HCT116 (cell line): ENCODE results near the gene DCHS2. TPM values are rescaled to one million over a fixed set of nuclear protein-coding genes. Genes with fewer than 3 reads are reported as not detected.

Experiments
- ATAC-seq: fragments of 200-7000 bp; cut with Tn5 transposase; 2 replicates; pipeline ENCODE4 v1.9.1; 2020; ENCODE audit warnings: mild to moderate bottlenecking, moderate library complexity
- BruUV-seq: library from RNA; stranded (reverse); fragments of 400-500 nt; replicated peaks from 2 replicates; lab custom pipeline; 2021; lab: Mats Ljungman, UMichigan
- CTCF ChIA-PET: fragments of 300-600 bp; sonication (Branson Sonifier 250); formaldehyde crosslinking; loops from one replicate; lab custom pipeline; 2021; ENCODE audit warnings: antibody characterized with exemption; lab: Charles Lee
- POLR2A ChIA-PET: fragments of 300-600, 350-600 bp; sonication (Branson Sonifier 250); formaldehyde crosslinking; loops from one replicate; lab custom pipeline; 2021; ENCODE audit warnings: antibody characterized with exemption; lab: Charles Lee
- RAD21 ChIA-PET, 2 experiments: fragments of 300-600 bp; sonication (Branson Sonifier 250); formaldehyde crosslinking; loops; one replicate each; lab custom pipeline; 2023; ENCODE audit warnings: low total read pairs in 2 of 2; ENCODE audit not compliant: uncharacterized antibody in 2 of 2, unreplicated experiment in 2 of 2, low non-redundant PET in 1 of 2; lab: Charles Lee
- DNase-seq: peaks from one replicate; pipeline ENCODE4 v3.0.0-alpha.2; 2010; ENCODE audit warnings: low read depth, low spot score
- H2AFZ ChIP-seq: fragments of 200-600 bp; shearing (Covaris generic), sonication (generic); 2 replicates; pipeline ENCODE4 v1.6.1; 2017; ENCODE audit warnings: low read depth, mixed run types, mixed read lengths, antibody characterized with exemption, low read length; ENCODE audit not compliant: poor library complexity, severe bottlenecking
- H3K27ac ChIP-seq: 2 replicates; pipeline ENCODE4 v1.5.1; 2012; ENCODE audit warnings: low read depth, low read length
- H3K27me3 ChIP-seq: fragments of 200-600 bp; sonication (generic); 2 replicates; pipeline ENCODE4 v1.6.1; 2016; ENCODE audit warnings: mixed run types, low read length, mixed read lengths; ENCODE audit not compliant: insufficient read depth
- H3K36me3 ChIP-seq, 2 experiments: fragments of 200-500 bp in 1 of 2; fragments of 200-600 bp in 1 of 2; sonication (Bioruptor generic) in 1 of 2; sonication (generic) in 1 of 2; 2 replicates each; pipeline versions ENCODE4 v1.5.1 to v1.6.1; 2014 to 2016; ENCODE audit warnings: low read length in 2 of 2, inconsistent platforms in 1 of 2, mixed read lengths in 1 of 2, mixed run types in 1 of 2; ENCODE audit not compliant: insufficient read depth in 2 of 2, control insufficient read depth in 1 of 2
- H3K4me1 ChIP-seq, 2 experiments: fragments of 200-600 bp in 1 of 2; sonication (generic) in 1 of 2; 2 replicates each; pipeline versions ENCODE4 v1.5.1 to v1.6.1; 2012 to 2017; ENCODE audit warnings: low read length in 2 of 2, inconsistent platforms in 1 of 2, mild to moderate bottlenecking in 1 of 2, mixed read lengths in 1 of 2, mixed run types in 1 of 2, moderate library complexity in 1 of 2; ENCODE audit not compliant: insufficient read depth in 2 of 2, control insufficient read depth in 1 of 2
- H3K4me2 ChIP-seq: fragments of 200-600 bp; sonication (generic); 2 replicates; pipeline ENCODE4 v1.6.1; 2017; ENCODE audit warnings: mixed run types, low read length, mixed read lengths
- H3K4me3 ChIP-seq, 2 experiments: fragments of 200-600 bp in 1 of 2; sonication (generic) in 1 of 2; replicated peaks in 1 of 2; 2 replicates each; pipeline ENCODE4 v1.5.1; 2011 to 2016; ENCODE audit warnings: low read length in 2 of 2, control low read depth in 1 of 2, low read depth in 1 of 2, mild to moderate bottlenecking in 1 of 2, mixed read lengths in 1 of 2, mixed run types in 1 of 2
- H3K79me2 ChIP-seq: fragments of 200-600 bp; sonication (generic); 2 replicates; pipeline ENCODE4 v1.6.1; 2017; ENCODE audit warnings: mild to moderate bottlenecking, mixed run types, low read length, moderate library complexity, mixed read lengths; ENCODE audit not compliant: insufficient read depth
- H3K9ac ChIP-seq: fragments of 200-600 bp; sonication (generic); 2 replicates; pipeline ENCODE4 v1.6.1; 2016; ENCODE audit warnings: low read length, mixed read lengths
- H3K9me2 ChIP-seq: fragments of 200-600 bp; sonication (generic), shearing (Covaris generic); 2 replicates; pipeline ENCODE4 v1.6.1; 2017; ENCODE audit warnings: mixed run types, mild to moderate bottlenecking, moderate library complexity; ENCODE audit not compliant: insufficient read depth
- H3K9me3 ChIP-seq, 2 experiments: fragments of 200-500 bp in 1 of 2; fragments of 200-600 bp in 1 of 2; sonication (Bioruptor generic) in 1 of 2; sonication (generic) in 1 of 2; 2 replicates each; pipeline ENCODE4 v1.6.1; 2014 to 2017; ENCODE audit warnings: low read length in 2 of 2, mixed read lengths in 2 of 2, inconsistent platforms in 1 of 2, low read depth in 1 of 2, mild to moderate bottlenecking in 1 of 2, mixed run types in 1 of 2, moderate library complexity in 1 of 2; ENCODE audit not compliant: control insufficient read depth in 1 of 2, insufficient read depth in 1 of 2
- H4K20me1 ChIP-seq: fragments of 200-600 bp; sonication (generic), shearing (Covaris generic); 2 replicates; pipeline ENCODE4 v1.6.1; 2017; ENCODE audit warnings: mixed run types, mild to moderate bottlenecking, moderate library complexity; ENCODE audit not compliant: insufficient read depth
- CBX3 ChIP-seq: IDR thresholded peaks from 2 replicates; pipeline ENCODE4 v1.6.1; 2012; ENCODE audit warnings: low read depth
- CEBPB ChIP-seq: IDR thresholded peaks from 2 replicates; pipeline ENCODE4 v1.6.1; 2012; ENCODE audit warnings: low read depth
- EGR1 ChIP-seq: IDR thresholded peaks from 2 replicates; pipeline ENCODE4 v1.6.1; 2012; ENCODE audit warnings: low read depth
- ELF1 ChIP-seq: IDR thresholded peaks from 2 replicates; pipeline ENCODE4 v1.6.1; 2012; ENCODE audit warnings: low read depth, borderline replicate concordance
- EZH2 ChIP-seq: fragments of 200-600 bp; sonication (generic); IDR thresholded peaks from 2 replicates; pipeline ENCODE4 v1.6.1; 2017; ENCODE audit warnings: antibody characterized with exemption, mixed run types
- EZH2phosphoT487 ChIP-seq: fragments of 200-600 bp; IDR thresholded peaks from 2 replicates; pipeline ENCODE4 v1.6.1; 2018; ENCODE audit warnings: antibody characterized with exemption, borderline replicate concordance
- FOSL1 ChIP-seq: IDR thresholded peaks from 2 replicates; pipeline ENCODE4 v1.6.1; 2012; ENCODE audit warnings: low read depth
- JUND ChIP-seq: IDR thresholded peaks from 2 replicates; pipeline ENCODE4 v1.6.1; 2012
- POLR2A ChIP-seq: IDR thresholded peaks from 2 replicates; pipeline ENCODE4 v1.7.0; 2011; ENCODE audit warnings: borderline replicate concordance; ENCODE audit not compliant: insufficient read depth, insufficient read length; ENCODE audit errors: extremely low read depth
- RAD21 ChIP-seq: IDR thresholded peaks from 2 replicates; pipeline ENCODE4 v1.6.1; 2012; ENCODE audit warnings: low read depth, mild to moderate bottlenecking
- SIN3A ChIP-seq: IDR thresholded peaks from 2 replicates; pipeline ENCODE4 v1.6.1; 2012; ENCODE audit warnings: low read depth
- SP1 ChIP-seq: IDR thresholded peaks from 2 replicates; pipeline ENCODE4 v1.6.1; 2012; ENCODE audit warnings: low read depth
- SRF ChIP-seq: IDR thresholded peaks from 2 replicates; pipeline ENCODE4 v1.6.1; 2012; ENCODE audit warnings: low read depth
- TCF7L2 ChIP-seq: IDR thresholded peaks from 2 replicates; pipeline ENCODE4 v1.7.0; 2011; ENCODE audit warnings: borderline replicate concordance, inconsistent platforms; ENCODE audit not compliant: insufficient read depth, insufficient read length; ENCODE audit errors: extremely low read depth
- YY1 ChIP-seq: IDR thresholded peaks from 2 replicates; pipeline ENCODE4 v1.6.1; 2011; ENCODE audit warnings: low read length, low read depth, moderate library complexity, mild to moderate bottlenecking; ENCODE audit not compliant: insufficient replicate concordance; ENCODE audit errors: extremely low read depth
- ZFX ChIP-seq: fragments of 450-650 bp; IDR thresholded peaks from 2 replicates; pipeline ENCODE4 v1.6.1; 2017
- ZNF274 ChIP-seq: fragments of 200-500 bp; sonication (Bioruptor generic); IDR thresholded peaks from 2 replicates; pipeline ENCODE4 v1.6.1; 2014; ENCODE audit warnings: mild to moderate bottlenecking, low read depth, low read length, inconsistent platforms
- intact Hi-C: fragments of 100-400 bp; cut with micrococcal nuclease; formaldehyde crosslinking; loops from 2 replicates; pipeline ENCODE4 v1.10.0; 2022
- total RNA-seq: library from RNA; stranded (reverse); gene quantifications from one replicate; pipeline ENCODE4 v1.2.1, GENCODE V29; 2021; ENCODE audit not compliant: unreplicated experiment
- TF ChIP-seq, protein P1 (sequence below): IDR thresholded peaks from 2 replicates; pipeline ENCODE4 v1.6.1; 2012; ENCODE audit warnings: low read depth
- TF ChIP-seq, protein P2 (sequence below): IDR thresholded peaks from 2 replicates; pipeline ENCODE4 v1.6.1; 2012
- TF ChIP-seq, protein P3 (sequence below): IDR thresholded peaks from 2 replicates; pipeline ENCODE4 v1.6.1; 2012
- TF ChIP-seq, protein P4 (sequence below), 3 experiments: fragments of 200-600 bp in 1 of 3; sonication (generic) in 1 of 3; IDR thresholded peaks in 2 of 3; conservative IDR thresholded peaks in 1 of 3; 2 replicates each; pipeline ENCODE4 v1.5.1; 2012 to 2017; ENCODE audit warnings: low read depth in 2 of 3, low read length in 2 of 3, antibody characterized with exemption in 1 of 3, borderline replicate concordance in 1 of 3, control low read depth in 1 of 3, mild to moderate bottlenecking in 1 of 3, mixed read lengths in 1 of 3, mixed run types in 1 of 3, moderate library complexity in 1 of 3; ENCODE audit not compliant: insufficient read depth in 1 of 3

Gene DCHS2
- total RNA-seq, 1 experiment from 2014 or later, result 0.05 TPM

DNA sequence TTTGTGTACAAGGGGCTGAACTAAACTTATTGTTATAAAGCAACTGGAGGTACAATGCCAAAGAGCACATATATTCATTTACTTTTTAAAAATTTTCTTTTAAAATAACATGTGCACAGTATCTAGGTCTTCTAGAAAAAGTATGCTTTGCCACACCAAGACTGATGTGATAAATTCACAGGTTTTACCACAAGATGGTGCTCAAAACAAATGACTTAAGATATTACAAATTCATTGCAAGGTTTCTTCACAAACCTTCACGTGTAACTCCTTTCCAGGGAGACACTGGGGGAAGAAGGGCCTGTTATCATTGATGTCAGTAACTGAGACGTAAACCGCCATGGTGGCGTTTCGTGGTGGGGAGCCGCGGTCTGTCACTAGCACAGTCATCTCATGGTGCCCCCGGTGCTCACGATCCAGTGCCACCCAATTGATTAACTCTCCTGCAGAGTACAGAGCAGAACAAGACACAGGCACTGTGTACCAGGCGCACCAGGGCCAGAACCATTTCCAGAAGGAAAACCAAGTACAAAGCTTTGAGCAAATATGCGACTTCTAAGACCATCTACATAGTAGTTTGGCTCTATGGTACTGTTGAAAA is 162.2 kb downstream of the DCHS2 start (continued):
- TF ChIP-seq, protein P1, sequence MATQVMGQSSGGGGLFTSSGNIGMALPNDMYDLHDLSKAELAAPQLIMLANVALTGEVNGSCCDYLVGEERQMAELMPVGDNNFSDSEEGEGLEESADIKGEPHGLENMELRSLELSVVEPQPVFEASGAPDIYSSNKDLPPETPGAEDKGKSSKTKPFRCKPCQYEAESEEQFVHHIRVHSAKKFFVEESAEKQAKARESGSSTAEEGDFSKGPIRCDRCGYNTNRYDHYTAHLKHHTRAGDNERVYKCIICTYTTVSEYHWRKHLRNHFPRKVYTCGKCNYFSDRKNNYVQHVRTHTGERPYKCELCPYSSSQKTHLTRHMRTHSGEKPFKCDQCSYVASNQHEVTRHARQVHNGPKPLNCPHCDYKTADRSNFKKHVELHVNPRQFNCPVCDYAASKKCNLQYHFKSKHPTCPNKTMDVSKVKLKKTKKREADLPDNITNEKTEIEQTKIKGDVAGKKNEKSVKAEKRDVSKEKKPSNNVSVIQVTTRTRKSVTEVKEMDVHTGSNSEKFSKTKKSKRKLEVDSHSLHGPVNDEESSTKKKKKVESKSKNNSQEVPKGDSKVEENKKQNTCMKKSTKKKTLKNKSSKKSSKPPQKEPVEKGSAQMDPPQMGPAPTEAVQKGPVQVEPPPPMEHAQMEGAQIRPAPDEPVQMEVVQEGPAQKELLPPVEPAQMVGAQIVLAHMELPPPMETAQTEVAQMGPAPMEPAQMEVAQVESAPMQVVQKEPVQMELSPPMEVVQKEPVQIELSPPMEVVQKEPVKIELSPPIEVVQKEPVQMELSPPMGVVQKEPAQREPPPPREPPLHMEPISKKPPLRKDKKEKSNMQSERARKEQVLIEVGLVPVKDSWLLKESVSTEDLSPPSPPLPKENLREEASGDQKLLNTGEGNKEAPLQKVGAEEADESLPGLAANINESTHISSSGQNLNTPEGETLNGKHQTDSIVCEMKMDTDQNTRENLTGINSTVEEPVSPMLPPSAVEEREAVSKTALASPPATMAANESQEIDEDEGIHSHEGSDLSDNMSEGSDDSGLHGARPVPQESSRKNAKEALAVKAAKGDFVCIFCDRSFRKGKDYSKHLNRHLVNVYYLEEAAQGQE, result no peak
- TF ChIP-seq, protein P2, sequence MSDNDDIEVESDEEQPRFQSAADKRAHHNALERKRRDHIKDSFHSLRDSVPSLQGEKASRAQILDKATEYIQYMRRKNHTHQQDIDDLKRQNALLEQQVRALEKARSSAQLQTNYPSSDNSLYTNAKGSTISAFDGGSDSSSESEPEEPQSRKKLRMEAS, result peak; percentile 34; the same call in 1 of the 2 replicates
- no peak for TF ChIP-seq CBX3

DNA sequence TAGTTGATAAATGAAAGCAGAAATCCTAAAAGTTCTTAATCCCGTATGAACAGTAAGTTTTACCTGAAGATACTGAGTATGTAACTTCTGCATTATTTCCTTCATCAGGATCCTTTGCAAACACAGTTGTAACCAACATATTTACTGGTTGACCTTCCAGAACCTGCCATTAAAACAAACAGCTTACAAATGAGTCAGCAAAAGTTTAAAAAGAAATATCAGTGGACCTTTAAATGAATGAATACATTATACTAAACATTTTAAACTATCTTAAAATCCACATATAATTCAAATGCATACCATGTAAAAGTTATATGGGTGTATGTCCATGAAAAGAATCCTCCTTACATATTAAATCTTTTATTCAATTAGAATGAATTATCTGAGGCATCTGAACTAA is 163.6 kb downstream of the DCHS2 start:
- DNase-seq (no peak), ATAC-seq (no peak)
- Histone ChIP-seq H3K9me3 (no peaks in the 10 kb centered on the region), H3K4me1 (no peaks in the 10 kb centered on the region), H3K36me3 (no peaks in the 10 kb centered on the region), H4K20me1 (no peaks in the 10 kb centered on the region), H3K4me2 (no peak overlapping the region), H3K27me3 (no peaks in the 10 kb centered on the region), H3K27ac (no peak overlapping the region), H2AFZ (no peak overlapping the region), H3K9ac (no peak overlapping the region), H3K79me2 (no peaks in the 10 kb centered on the region), H3K9me2 (no peaks in the 10 kb centered on the region), H3K4me3 (no peak overlapping the region)
- RAD21 ChIA-PET, result no interaction called here
- intact Hi-C loops, result loop anchor here (2.0 to 5.0 kb wide), 3 partner anchors 179 to 556 kb away; no protein-coding TSS in a partner anchor
- CTCF ChIA-PET, result interaction anchor here (1.4 kb wide), 1 partner anchor 291 kb away, joined by 5 read pairs; no protein-coding TSS in a partner anchor
- POLR2A ChIA-PET, result no interaction called here
- TF ChIP-seq SRF (no peak), YY1 (no peak), ELF1 (no peak), SP1 (no peak), CBX3 (no peak), JUND (no peak), SIN3A (no peak), CEBPB (no peak), TCF7L2 (no peak), EZH2phosphoT487 (no peak), EZH2 (no peak), ZNF274 (no peak), FOSL1 (no peak), RAD21 (no peak), EGR1 (no peak), ZFX (no peak), POLR2A (no peak)
- TF ChIP-seq, protein P2, result no peak
- TF ChIP-seq, protein P3, sequence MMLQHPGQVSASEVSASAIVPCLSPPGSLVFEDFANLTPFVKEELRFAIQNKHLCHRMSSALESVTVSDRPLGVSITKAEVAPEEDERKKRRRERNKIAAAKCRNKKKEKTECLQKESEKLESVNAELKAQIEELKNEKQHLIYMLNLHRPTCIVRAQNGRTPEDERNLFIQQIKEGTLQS, result no peak
- TF ChIP-seq, protein P4, sequence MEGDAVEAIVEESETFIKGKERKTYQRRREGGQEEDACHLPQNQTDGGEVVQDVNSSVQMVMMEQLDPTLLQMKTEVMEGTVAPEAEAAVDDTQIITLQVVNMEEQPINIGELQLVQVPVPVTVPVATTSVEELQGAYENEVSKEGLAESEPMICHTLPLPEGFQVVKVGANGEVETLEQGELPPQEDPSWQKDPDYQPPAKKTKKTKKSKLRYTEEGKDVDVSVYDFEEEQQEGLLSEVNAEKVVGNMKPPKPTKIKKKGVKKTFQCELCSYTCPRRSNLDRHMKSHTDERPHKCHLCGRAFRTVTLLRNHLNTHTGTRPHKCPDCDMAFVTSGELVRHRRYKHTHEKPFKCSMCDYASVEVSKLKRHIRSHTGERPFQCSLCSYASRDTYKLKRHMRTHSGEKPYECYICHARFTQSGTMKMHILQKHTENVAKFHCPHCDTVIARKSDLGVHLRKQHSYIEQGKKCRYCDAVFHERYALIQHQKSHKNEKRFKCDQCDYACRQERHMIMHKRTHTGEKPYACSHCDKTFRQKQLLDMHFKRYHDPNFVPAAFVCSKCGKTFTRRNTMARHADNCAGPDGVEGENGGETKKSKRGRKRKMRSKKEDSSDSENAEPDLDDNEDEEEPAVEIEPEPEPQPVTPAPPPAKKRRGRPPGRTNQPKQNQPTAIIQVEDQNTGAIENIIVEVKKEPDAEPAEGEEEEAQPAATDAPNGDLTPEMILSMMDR (IDR thresholded peaks at IDR 0.05 in 2 of 3, conservative IDR thresholded peaks at IDR 0.05 in 1 of 3; ENCODE audit: borderline replicate concordance in 1 of 3, insufficient read depth in 1 of 3, low read depth in 2 of 3, low read length in 2 of 3), result no peak
- no TSS peak for BruUV-seq
